Hepatic stellate cell (primary cell): ENCODE measurements around the gene ZNF124.

Experiments
- DNase-seq: peaks from one replicate; pipeline ENCODE4 v3.0.0; 2011; ENCODE audit warnings: low spot score

Gene ZNF124

GRCh38 chr1:247113094-247113497 is 58.7 kb downstream of the ZNF124 start:
- DNase-seq: no peak

GRCh38 chr1:247112479-247112781 is 59.4 kb downstream of the ZNF124 start:
- no peak for DNase-seq

- DNase-seq: peak; percentile 79
Observed at GRCh38 chr1:247111700-247112478, 59.9 kb downstream of the ZNF124 start.

GRCh38 chr1:247111259-247111699 is 60.5 kb downstream of the ZNF124 start:
- no peak for DNase-seq

- DNase-seq: no peak
Observed at GRCh38 chr1:247110627-247111258, 61.1 kb downstream of the ZNF124 start.

GRCh38 chr1:247107694-247108093 is 64.1 kb downstream of the ZNF124 start:
- DNase-seq: no peak

- DNase-seq: no peak
Observed at GRCh38 chr1:247105966-247106365, 65.9 kb downstream of the ZNF124 start.
